ENCODE data around the gene CLIP3.

The CLIP3 gene

GRCh38 chr19:36067681-36068080 lies 35.0 kb upstream of the CLIP3 start:
- peak overlapping the region; percentile 36; the same call in 1 of the 2 replicates for H3K27ac ChIP-seq
- no peak for TF ChIP-seq CTCF (conservative IDR thresholded peaks at IDR 0.05)

DNA sequence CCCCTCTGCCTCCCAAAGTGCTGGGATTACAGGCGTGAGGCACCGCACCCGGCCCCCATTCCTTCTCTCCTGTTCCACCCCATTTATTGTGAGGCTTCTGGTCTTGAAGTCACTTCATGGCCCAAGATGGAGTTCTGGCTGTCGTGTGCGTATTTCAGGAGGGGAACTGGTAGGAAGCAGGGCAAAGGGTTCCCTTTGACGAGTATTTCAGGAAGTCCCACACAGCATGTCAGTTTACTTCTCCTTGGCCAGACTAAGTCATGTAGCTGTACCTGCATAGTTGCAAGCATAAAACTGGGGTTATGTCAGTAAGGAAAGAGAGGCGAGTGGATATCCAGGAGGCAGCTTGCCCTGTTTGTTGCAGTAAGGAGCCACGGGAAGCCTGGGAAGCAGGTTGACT lies 32.2 kb upstream of the CLIP3 start:
- no peak for TF ChIP-seq CTCF (conservative IDR thresholded peaks at IDR 0.05)
- peak overlapping the region; percentile 21; the same call in 1 of the 2 replicates for H3K27ac ChIP-seq

DNA sequence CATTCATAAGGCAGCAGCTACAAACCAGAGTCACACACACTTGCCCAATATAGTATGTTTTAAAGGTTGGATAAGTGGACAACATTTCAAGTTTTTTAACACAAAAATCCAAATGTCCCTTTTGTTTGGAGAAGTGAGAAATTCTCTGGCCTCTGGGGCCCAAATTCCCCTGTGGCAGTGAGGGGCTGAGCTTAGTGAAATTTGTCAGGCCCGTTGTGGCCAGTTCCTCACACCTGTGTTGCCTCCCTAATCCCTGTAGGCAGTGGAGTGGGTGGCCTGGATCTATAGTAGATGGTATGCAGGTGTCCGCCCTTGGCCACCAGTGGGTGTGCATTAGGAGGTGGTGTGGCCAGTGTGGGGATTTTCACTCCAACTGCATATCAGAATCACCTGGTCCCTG lies 28.7 kb upstream of the CLIP3 start:
- no peak for TF ChIP-seq CTCF (conservative IDR thresholded peaks at IDR 0.05)
- peak overlapping the region; percentile 91 for H3K27ac ChIP-seq

DNA sequence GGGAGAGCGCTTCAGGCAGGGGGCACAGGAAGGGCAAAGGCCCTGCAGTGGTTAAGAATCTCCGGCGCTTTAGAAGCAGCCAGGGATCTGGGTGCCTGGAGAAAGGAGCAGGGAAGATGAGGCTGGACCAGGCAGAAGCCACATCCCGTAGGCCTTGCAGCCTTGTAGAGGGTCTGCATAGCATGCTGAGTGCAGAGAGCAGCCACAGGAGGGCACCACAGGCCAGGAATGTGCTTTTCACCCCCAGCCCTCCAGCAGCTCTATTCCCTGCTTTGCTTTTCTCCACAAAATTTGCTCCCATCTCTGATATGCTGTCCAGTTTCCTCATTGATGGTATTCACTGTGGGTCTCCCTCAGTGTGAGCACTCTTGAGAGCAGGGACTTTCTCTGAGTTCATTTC lies 27.8 kb upstream of the CLIP3 start:
- peak; percentile 88 for TF ChIP-seq CTCF (conservative IDR thresholded peaks at IDR 0.05)
- peak overlapping the region; percentile 91; the same call in 1 of the 2 replicates for H3K27ac ChIP-seq

DNA sequence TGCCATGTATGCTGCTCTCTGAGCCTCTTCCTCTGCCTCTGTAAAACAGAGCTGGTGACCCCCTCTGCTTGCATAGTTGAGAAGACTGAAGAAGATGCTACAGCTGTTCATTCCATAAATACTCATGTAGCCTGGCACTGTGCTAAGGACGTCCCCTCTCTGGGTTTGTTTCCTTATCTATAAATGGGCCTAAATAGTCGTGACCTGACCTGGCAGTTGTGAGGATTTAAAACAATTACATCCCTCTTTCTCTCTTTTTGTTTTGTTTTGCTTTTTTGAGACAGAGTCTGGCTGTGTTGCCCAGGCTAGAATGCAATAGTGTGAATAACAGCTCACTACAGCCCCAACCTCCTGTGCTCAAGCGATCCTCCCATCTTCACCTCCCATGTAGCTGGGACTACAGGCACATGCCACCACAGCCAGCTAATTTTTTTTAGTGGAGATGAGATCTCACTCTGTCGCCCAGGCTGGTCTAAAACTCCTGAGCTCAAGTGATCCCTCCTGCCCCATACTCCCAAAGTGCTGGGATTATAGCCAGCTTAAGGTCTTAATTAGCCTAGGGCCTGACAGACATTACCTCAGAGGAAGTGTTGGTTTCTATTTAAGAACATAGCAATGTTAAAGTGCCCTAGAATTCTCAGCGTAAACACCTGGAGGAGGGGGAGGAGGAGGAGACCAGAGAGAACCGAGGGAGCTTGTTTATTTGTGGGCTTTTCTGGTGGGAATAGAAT lies 26.7 kb upstream of the CLIP3 start:
- H3K27ac ChIP-seq = peak overlapping the region; percentile 91
- TF ChIP-seq CTCF (conservative IDR thresholded peaks at IDR 0.05) = no peak

DNA sequence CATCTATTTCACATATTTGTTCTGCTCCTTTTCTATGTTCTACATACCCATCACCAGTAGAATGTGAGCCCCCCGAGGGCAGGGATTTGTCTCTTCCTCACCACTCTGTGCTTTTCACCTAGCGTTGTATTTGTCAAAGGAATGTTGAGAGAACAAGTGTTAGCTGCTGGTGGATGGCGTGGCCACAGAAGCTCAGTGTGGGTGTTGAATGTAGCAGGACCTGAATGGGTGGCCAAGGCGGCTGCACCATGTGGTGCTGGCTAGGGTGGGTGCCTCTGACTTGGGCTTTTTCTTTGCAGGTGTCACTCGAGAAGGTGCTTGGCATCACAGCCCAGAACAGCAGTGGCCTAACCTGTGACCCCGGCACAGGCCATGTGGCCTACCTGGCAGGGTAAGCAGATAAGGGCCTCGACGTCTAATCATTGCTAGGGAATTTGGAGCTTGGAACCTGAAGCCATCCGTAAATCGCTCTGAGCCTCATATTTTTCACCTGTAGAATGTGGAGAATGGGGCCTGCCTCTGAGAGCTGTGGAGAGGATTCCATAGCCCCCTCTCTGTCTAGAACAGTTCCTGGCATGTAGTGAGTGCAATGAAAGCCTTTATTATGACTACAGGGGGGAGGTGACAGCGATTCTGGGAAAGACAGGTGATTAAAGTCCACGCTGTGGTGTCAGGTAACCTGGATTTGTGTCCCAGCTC lies 26.0 kb upstream of the CLIP3 start:
- no peak for TF ChIP-seq CTCF (conservative IDR thresholded peaks at IDR 0.05)
- peak overlapping the region; percentile 91 for H3K27ac ChIP-seq

- peak; percentile 13; the same call in 1 of the 2 replicates for TF ChIP-seq CTCF (conservative IDR thresholded peaks at IDR 0.05)
- peak within 1 kb of the TSS; percentile 91 for H3K27ac ChIP-seq
Measured at GRCh38 chr19:36054733-36055686, 22.3 kb upstream of the CLIP3 start, which contains the start of gene WDR62. Gene WDR62, plus strand, starts transcription at chr19:36054897. Its CDS starts 75 bp downstream, at chr19:36054972.

Data from VCaP (cell line).